ENCODE data around the gene LMAN2L. TPM values are rescaled to one million over a fixed set of nuclear protein-coding genes. Genes with fewer than 3 reads are reported as not detected.

Gene LMAN2L
- total and polyA plus RNA-seq, 2 donors (not counting 1 experiment from before 2014, with no cell fraction given) = 5.7 to 10.7 TPM

DNA sequence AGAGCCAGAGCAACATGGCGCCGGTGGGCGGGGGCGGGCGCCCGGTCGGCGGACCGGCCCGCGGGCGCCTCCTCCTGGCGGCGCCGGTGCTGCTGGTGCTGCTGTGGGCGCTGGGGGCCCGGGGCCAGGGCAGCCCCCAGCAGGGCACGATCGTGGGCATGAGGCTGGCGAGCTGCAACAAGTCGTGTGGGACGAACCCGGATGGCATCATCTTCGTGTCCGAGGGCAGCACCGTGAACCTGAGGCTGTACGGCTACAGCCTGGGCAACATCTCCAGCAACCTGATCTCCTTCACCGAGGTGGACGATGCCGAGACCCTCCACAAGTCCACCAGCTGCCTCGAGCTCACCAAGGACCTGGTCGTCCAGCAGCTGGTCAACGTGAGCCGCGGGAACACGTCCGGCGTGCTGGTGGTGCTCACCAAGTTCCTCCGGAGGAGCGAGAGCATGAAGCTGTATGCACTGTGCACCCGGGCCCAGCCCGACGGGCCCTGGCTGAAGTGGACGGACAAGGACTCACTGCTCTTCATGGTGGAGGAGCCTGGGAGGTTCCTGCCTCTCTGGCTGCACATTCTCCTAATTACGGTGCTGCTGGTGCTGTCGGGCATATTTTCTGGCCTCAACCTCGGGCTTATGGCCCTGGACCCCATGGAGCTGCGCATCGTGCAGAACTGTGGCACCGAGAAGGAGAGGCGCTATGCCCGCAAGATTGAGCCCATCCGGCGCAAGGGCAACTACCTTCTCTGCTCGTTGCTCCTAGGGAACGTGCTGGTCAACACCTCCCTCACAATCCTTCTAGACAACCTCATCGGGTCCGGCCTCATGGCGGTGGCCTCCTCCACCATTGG is 21.3 kb upstream of the LMAN2L start:
- TF ChIP-seq CTCF (IDR thresholded peaks at IDR 0.05) = peak; percentile 69
- no peak for TF ChIP-seq EZH2 (IDR thresholded peaks at IDR 0.05; ENCODE audit: borderline replicate concordance, insufficient read depth, low read depth, low read length, poor library complexity, severe bottlenecking)
- Mint-ChIP-seq H3K27ac (peak overlapping the region; percentile 76), H3K27me3 (no peaks in the 10 kb centered on the region), H3K4me1 (peaks cover 59% of the 10 kb centered on the region), H3K4me3 (peak overlapping the region; percentile 86), H3K9me3 (ENCODE audit: insufficient read depth) (no peaks in the 10 kb centered on the region)
- Histone ChIP-seq H3K79me2 (ENCODE audit: control insufficient read depth, insufficient read depth, low read length) (peaks cover 78% of the 10 kb centered on the region), H3K4me2 (replicated peaks; ENCODE audit: low read depth, low read length, poor library complexity, severe bottlenecking) (peak overlapping the region; percentile 85), H3K9ac (ENCODE audit: low read length) (peak overlapping the region; percentile 86), H3K27ac (ENCODE audit: low read length in 2 of 2) (peak overlapping the region; percentile 15 to 52), H3K36me3 (replicated peaks in 1 of 2; ENCODE audit: control extremely low read depth in 1 of 2, control insufficient read depth in 1 of 2, extremely low read depth in 1 of 2, insufficient read depth in 2 of 2, low read length in 1 of 2) (no peaks in the 10 kb centered on the region), H3K4me1 (ENCODE audit: control insufficient read depth in 2 of 2, insufficient read depth in 2 of 2, low read length in 2 of 2) (peaks cover 47 to 60% of the 10 kb centered on the region in 2 donors), H3K27me3 (replicated peaks in 1 of 4; ENCODE audit: control extremely low read depth in 1 of 4, control insufficient read depth in 3 of 4, insufficient read depth in 4 of 4, low read length in 3 of 4) (no peaks in the 10 kb centered on the region), H3K4me3 (ENCODE audit: control extremely low read depth in 1 of 5, extremely low read depth in 1 of 5, insufficient read depth in 1 of 5, low read depth in 2 of 5, low read length in 4 of 5) (peak overlapping the region; percentile 76 to 85 (median 84)), H3K9me3 (ENCODE audit: control extremely low read depth in 1 of 3, control insufficient read depth in 2 of 3, insufficient read depth in 1 of 3, low read length in 2 of 3) (peaks cover 0 to 4% (median 0%) of the 10 kb centered on the region in 3 donors), H4K20me1 (ENCODE audit: control insufficient read depth, insufficient read depth, low read length, poor library complexity, severe bottlenecking) (peaks cover 34% of the 10 kb centered on the region), H2AFZ (ENCODE audit: insufficient read depth, low read depth, low read length, poor library complexity, severe bottlenecking) (peak overlapping the region; percentile 60)
- 23% methylated on average over 59 of the region's 59 CpGs for WGBS (ENCODE audit: insufficient coverage)
- POLR2A ChIA-PET = interaction anchor here (0.6 to 2.3 kb wide), 6 partner anchors 8 to 123 kb away, joined by 3 to 13 read pairs (median 6); partner anchors contain the start of genes CNNM3, KANSL3 and LMAN2L
- peak; percentile 71 for ATAC-seq (ENCODE audit: low read depth)
- intact Hi-C loops (cut with micrococcal nuclease) = loop anchor here (1.0 to 5.0 kb wide), 8 partner anchors 21 to 901 kb away; partner anchors contain the start of genes ACTR1B, ANKRD36, ANKRD39 and ARID5A
- DNase-seq = no peak
- CTCF ChIA-PET = interaction anchor here (0.7 to 7.3 kb wide), 11 partner anchors 15 to 123 kb away, joined by 3 to 85 read pairs (median 6); partner anchors contain the start of genes ANKRD39, CNNM3, FER1L5 and KANSL3

All from B cell (primary cell).